ENCODE results near the gene ZNF319. TPM values are rescaled to one million over a fixed set of nuclear protein-coding genes. Genes with fewer than 3 reads are reported as not detected.
A peak's percentile ranks its signal among the peaks of the same experiment; 100 is the strongest.

ZNF319 gene
- total RNA-seq, 2 experiments from 2014 or later, result 4.7 to 12.7 TPM

DNA sequence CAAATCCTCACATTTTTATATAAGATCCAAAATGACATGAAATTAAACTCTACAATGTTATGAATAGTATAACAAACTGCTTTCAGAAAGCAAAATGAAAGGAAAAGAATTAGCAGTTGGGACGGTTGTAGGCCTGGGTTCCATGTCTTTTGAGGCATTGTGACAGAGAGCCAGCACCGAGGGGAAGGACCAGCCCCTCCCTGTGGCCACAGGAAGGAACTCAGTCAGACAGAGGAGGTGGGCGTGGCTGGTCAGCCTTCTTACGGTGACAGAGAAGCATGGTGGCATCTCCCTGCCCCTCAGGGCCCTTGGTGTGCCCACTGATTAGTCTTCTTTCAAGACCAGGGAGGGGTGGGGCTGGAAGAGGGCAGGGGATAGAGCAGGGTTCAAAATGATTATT, 5.7 kb downstream of the ZNF319 start:
- Histone ChIP-seq H2AFZ (ENCODE audit: low read length) (no peak overlapping the region), H3K9me3 (ENCODE audit: low read length) (no peaks in the 10 kb centered on the region), H3K27ac (ENCODE audit: low read depth, low read length, poor library complexity, severe bottlenecking) (no peak overlapping the region), H3K9me2 (ENCODE audit: insufficient read depth, low read length) (no peaks in the 10 kb centered on the region), H3K4me2 (ENCODE audit: low read length) (no peak overlapping the region), H3K79me2 (ENCODE audit: insufficient read depth, low read depth, low read length) (no peaks in the 10 kb centered on the region), H3K4me1 (ENCODE audit: insufficient read depth, low read length, poor library complexity, severe bottlenecking) (peaks cover 10% of the 10 kb centered on the region), H3K4me3 (ENCODE audit: low read depth, low read length, poor library complexity, severe bottlenecking) (no peak overlapping the region), H4K20me1 (ENCODE audit: insufficient read depth, low read length) (no peaks in the 10 kb centered on the region), H3K36me3 (ENCODE audit: insufficient read depth, low read length) (peaks cover 10% of the 10 kb centered on the region)
- ChIA-PET CTCF (ENCODE audit: unreplicated experiment) (no interaction called here), POLR2A (no interaction called here)
- no peak for TF ChIP-seq EZH2phosphoT487 (IDR thresholded peaks at IDR 0.05; ENCODE audit: borderline replicate concordance, low read depth, low read length)
- TF ChIP-seq, protein P1, sequence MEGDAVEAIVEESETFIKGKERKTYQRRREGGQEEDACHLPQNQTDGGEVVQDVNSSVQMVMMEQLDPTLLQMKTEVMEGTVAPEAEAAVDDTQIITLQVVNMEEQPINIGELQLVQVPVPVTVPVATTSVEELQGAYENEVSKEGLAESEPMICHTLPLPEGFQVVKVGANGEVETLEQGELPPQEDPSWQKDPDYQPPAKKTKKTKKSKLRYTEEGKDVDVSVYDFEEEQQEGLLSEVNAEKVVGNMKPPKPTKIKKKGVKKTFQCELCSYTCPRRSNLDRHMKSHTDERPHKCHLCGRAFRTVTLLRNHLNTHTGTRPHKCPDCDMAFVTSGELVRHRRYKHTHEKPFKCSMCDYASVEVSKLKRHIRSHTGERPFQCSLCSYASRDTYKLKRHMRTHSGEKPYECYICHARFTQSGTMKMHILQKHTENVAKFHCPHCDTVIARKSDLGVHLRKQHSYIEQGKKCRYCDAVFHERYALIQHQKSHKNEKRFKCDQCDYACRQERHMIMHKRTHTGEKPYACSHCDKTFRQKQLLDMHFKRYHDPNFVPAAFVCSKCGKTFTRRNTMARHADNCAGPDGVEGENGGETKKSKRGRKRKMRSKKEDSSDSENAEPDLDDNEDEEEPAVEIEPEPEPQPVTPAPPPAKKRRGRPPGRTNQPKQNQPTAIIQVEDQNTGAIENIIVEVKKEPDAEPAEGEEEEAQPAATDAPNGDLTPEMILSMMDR (conservative IDR thresholded peaks at IDR 0.05; ENCODE audit: low read length), result peak; percentile 55
- BruUV-seq (replicated peaks), result no TSS peak
- intact Hi-C loops (cut with micrococcal nuclease; ENCODE audit: unreplicated experiment), result no loop called here
- peak; percentile 45 for DNase-seq (ENCODE audit: low spot score)

DNA sequence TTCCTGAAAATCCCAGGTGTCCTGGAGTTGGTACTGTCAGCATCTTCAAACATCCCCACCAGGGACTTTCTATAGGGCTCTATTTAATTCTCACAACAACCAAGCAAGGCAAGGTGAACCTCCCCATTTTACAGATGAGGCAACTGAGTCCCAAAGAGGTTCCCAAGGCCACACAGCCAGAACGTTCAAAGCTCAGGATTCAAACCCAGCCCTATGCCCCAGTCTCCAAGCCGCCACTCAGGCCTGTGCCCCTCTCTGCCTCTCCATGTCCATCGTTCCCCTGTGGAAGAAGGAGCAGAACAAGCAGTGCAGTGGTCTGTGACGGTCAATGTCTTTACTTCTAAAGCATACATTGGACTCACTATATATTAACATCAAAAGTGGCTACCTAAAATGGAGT, 6.1 kb downstream of the ZNF319 start:
- H3K9me3 ChIP-seq (ENCODE audit: low read length), result no peaks in the 10 kb centered on the region
- POLR2A ChIA-PET, result no interaction called here
- no peak overlapping the region for H2AFZ ChIP-seq (ENCODE audit: low read length)
- TF ChIP-seq, protein P1 (conservative IDR thresholded peaks at IDR 0.05; ENCODE audit: low read length), result no peak
- no peak for TF ChIP-seq EZH2phosphoT487 (IDR thresholded peaks at IDR 0.05; ENCODE audit: borderline replicate concordance, low read depth, low read length)
- H3K9me2 ChIP-seq (ENCODE audit: insufficient read depth, low read length), result no peaks in the 10 kb centered on the region
- H4K20me1 ChIP-seq (ENCODE audit: insufficient read depth, low read length), result no peaks in the 10 kb centered on the region
- no peak overlapping the region for H3K27ac ChIP-seq (ENCODE audit: low read depth, low read length, poor library complexity, severe bottlenecking)
- H3K4me3 ChIP-seq (ENCODE audit: low read depth, low read length, poor library complexity, severe bottlenecking), result no peak overlapping the region
- peaks cover 8% of the 10 kb centered on the region for H3K4me1 ChIP-seq (ENCODE audit: insufficient read depth, low read length, poor library complexity, severe bottlenecking)
- BruUV-seq (replicated peaks), result no TSS peak
- no peaks in the 10 kb centered on the region for H3K79me2 ChIP-seq (ENCODE audit: insufficient read depth, low read depth, low read length)
- no peak for DNase-seq (ENCODE audit: low spot score)
- intact Hi-C loops (cut with micrococcal nuclease; ENCODE audit: unreplicated experiment), result no loop called here
- H3K4me2 ChIP-seq (ENCODE audit: low read length), result no peak overlapping the region
- peaks cover 10% of the 10 kb centered on the region for H3K36me3 ChIP-seq (ENCODE audit: insufficient read depth, low read length)
- CTCF ChIA-PET (ENCODE audit: unreplicated experiment), result no interaction called here

DNA sequence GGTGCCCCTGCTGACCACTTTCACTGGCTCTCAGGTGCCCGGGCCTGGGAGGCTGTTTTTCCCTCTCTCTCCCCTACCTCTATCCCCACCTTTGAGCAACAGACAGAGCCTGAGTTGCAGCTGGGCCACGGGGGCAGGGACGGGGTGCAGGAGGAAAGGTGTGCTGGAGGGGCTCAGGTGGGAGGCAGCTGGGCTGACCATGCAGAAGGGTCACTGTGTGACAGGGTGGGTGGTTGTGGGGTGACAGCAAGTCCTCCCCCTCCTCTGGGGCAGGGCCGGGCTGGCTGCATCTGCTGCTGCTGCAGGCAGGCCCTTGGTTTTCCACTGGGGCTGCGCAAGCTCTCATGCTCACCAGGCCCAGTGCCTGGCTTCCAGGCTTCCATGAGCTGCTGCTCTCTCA, 6.6 kb downstream of the ZNF319 start:
- Histone ChIP-seq H3K9me2 (ENCODE audit: insufficient read depth, low read length) (no peaks in the 10 kb centered on the region), H4K20me1 (ENCODE audit: insufficient read depth, low read length) (no peaks in the 10 kb centered on the region), H3K9me3 (ENCODE audit: low read length) (no peaks in the 10 kb centered on the region), H3K4me3 (ENCODE audit: low read depth, low read length, poor library complexity, severe bottlenecking) (no peak overlapping the region), H3K4me2 (ENCODE audit: low read length) (no peak overlapping the region), H2AFZ (ENCODE audit: low read length) (no peak overlapping the region), H3K27ac (ENCODE audit: low read depth, low read length, poor library complexity, severe bottlenecking) (no peak overlapping the region), H3K36me3 (ENCODE audit: insufficient read depth, low read length) (peaks cover 10% of the 10 kb centered on the region), H3K79me2 (ENCODE audit: insufficient read depth, low read depth, low read length) (no peaks in the 10 kb centered on the region), H3K4me1 (ENCODE audit: insufficient read depth, low read length, poor library complexity, severe bottlenecking) (peaks cover 4% of the 10 kb centered on the region)
- POLR2A ChIA-PET, result interaction anchor here (1.2 kb wide), 1 partner anchor 24 kb away, joined by 4 read pairs; no protein-coding TSS in a partner anchor
- no peak for DNase-seq (ENCODE audit: low spot score)
- TF ChIP-seq, protein P1 (conservative IDR thresholded peaks at IDR 0.05; ENCODE audit: low read length), result no peak
- no peak for TF ChIP-seq EZH2phosphoT487 (IDR thresholded peaks at IDR 0.05; ENCODE audit: borderline replicate concordance, low read depth, low read length)
- intact Hi-C loops (cut with micrococcal nuclease; ENCODE audit: unreplicated experiment), result no loop called here
- CTCF ChIA-PET (ENCODE audit: unreplicated experiment), result no interaction called here
- no TSS peak for BruUV-seq (replicated peaks)

Data from OCI-LY7 (cell line).